PFSK-1 (cell line): ENCODE data around the gene TUNAR.

Experiments used
- FOXP2 ChIP-seq: optimal IDR thresholded peaks from 2 replicates; pipeline ENCODE3; 2011; ENCODE audit warnings: borderline replicate concordance, control low read depth, inconsistent platforms; ENCODE audit not compliant: insufficient read depth; ENCODE audit errors: extremely low read length, extremely low read depth
- POLR2AphosphoS5 ChIP-seq: IDR thresholded peaks from 2 replicates; pipeline ENCODE4 v1.6.1; 2012; ENCODE audit warnings: low read depth, mild to moderate bottlenecking, control low read depth, low read length, moderate library complexity
- REST ChIP-seq, 2 experiments: IDR thresholded peaks; 2 replicates each; pipeline versions ENCODE4 v1.6.1 to v1.8.0; 2011 to 2012; ENCODE audit warnings: low read depth in 2 of 2, low read length in 2 of 2, control low read depth in 1 of 2, inconsistent platforms in 1 of 2, mild to moderate bottlenecking in 1 of 2, moderate library complexity in 1 of 2; ENCODE audit not compliant: insufficient read depth in 1 of 2
- SIN3A ChIP-seq: IDR thresholded peaks from 2 replicates; pipeline ENCODE4 v1.6.1; 2012; ENCODE audit warnings: mild to moderate bottlenecking, low read length, moderate library complexity, borderline replicate concordance; ENCODE audit not compliant: insufficient read depth
- TAF1 ChIP-seq: IDR thresholded peaks from 2 replicates; pipeline ENCODE4 v1.6.1; 2012; ENCODE audit warnings: low read length, control low read depth, borderline replicate concordance; ENCODE audit not compliant: insufficient read depth

DNA sequence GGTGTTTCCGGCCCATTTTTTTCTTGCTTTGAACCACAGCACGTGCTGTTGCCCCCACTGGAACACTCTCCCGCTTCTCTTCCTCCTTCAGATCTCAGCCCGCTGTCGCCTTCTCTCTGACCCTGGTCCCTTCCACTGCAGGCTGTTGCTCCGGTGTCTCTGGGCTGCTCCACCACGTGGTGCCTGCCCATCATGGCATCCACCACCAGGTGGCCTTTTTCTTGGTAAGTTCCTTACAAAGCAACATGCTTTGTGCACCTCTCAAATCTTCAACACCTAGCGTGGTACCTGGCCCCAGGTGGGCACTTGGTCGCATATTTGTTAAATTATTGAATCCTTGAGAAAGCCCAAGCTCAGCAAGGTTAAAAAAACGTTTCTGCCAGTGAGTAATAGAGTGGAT is 19.1 kb downstream of the TUNAR start:
- TF ChIP-seq POLR2AphosphoS5 (no peak), SIN3A (no peak), REST (IDR thresholded peaks at IDR 0.05; ENCODE audit: insufficient read depth in 1 of 2, low read depth in 2 of 2, low read length in 2 of 2) (no peak), FOXP2 (no peak), TAF1 (no peak)
